SK-N-SH (cell line): Measurements from ENCODE around the gene SCART1.

Source experiments
- CTCF ChIP-seq: fragments of 200-600 bp; sonication (generic); IDR thresholded peaks from 2 replicates; pipeline ENCODE4 v1.6.1; 2017; ENCODE audit warnings: antibody characterized with exemption, mild to moderate bottlenecking, moderate library complexity
- ELF1 ChIP-seq: IDR thresholded peaks from 2 replicates; pipeline ENCODE4 v1.4.0; 2012
- EP300 ChIP-seq, 2 experiments: IDR thresholded peaks; 2 replicates each; pipeline versions ENCODE4 v1.4.0 to v1.6.1; 2012; ENCODE audit warnings: borderline replicate concordance in 1 of 2, low read depth in 1 of 2, low read length in 1 of 2
- GATA2 ChIP-seq: sonication (generic); formaldehyde crosslinking; IDR thresholded peaks from 2 replicates; pipeline ENCODE4 v1.5.0; 2020; ENCODE audit warnings: mild to moderate bottlenecking, missing genetic modification reagents
- POLR2AphosphoS5 ChIP-seq: IDR thresholded peaks from 2 replicates; pipeline ENCODE4 v1.6.1; 2012; ENCODE audit warnings: low read depth, low read length
- RCOR1 ChIP-seq: fragments of 150-350 bp; IDR thresholded peaks from 2 replicates; pipeline ENCODE4 v1.6.1; 2017; ENCODE audit warnings: antibody characterized with exemption, low read length
- RXRA ChIP-seq: IDR thresholded peaks from 2 replicates; pipeline ENCODE4 v1.4.0; 2012; ENCODE audit warnings: low read depth, mild to moderate bottlenecking, borderline replicate concordance

GRCh38 chr10:133458710-133459453 is 5.1 kb downstream of the SCART1 start:
- TF ChIP-seq RCOR1 (no peak), POLR2AphosphoS5 (no peak), CTCF (no peak), RXRA (no peak), ELF1 (no peak), EP300 (IDR thresholded peaks at IDR 0.05; ENCODE audit: borderline replicate concordance in 1 of 2, low read depth in 1 of 2, low read length in 1 of 2) (no peak), GATA2 (CRISPR knock-in tag) (no peak)
